AG09319 (cell line): ENCODE results near the gene SEC24C.
"Not testable (repeated sequence)": the region's sequence is repeated elsewhere in the genome, so short reads cannot be mapped to it uniquely, and the experiment has no call there.

Experiments
- DNase-seq: peaks from one replicate; pipeline ENCODE4 v3.0.0-alpha.2; 2010; ENCODE audit warnings: low read depth; ENCODE audit errors: extremely low read depth
- CTCF ChIP-seq: IDR thresholded peaks from 2 replicates; pipeline ENCODE4 v1.5.1; 2011; ENCODE audit warnings: low read depth, mild to moderate bottlenecking, inconsistent platforms, low read length, moderate library complexity

SEC24C gene

GRCh38 chr10:73782749-73783085, 38.5 kb downstream of the SEC24C start:
- no peak for DNase-seq
- no peak for TF ChIP-seq CTCF

- no peak for TF ChIP-seq CTCF
These were observed 41.1 kb downstream of the SEC24C start, which contains the start of gene ZSWIM8 for GRCh38 chr10:73785211-73785720. ZSWIM8 (plus strand) TSS chr10:73785606; CDS start chr10:73785879, 273 bp downstream.

GRCh38 chr10:73785721-73786511, 41.7 kb downstream of the SEC24C start:
- no peak for TF ChIP-seq CTCF
- DNase-seq = no peak

More at GRCh38 chr10:73785211-73785720, 41.1 kb downstream of the SEC24C start, which contains the start of gene ZSWIM8:
- DNase-seq = peak; percentile 84

- no peak for TF ChIP-seq CTCF
- no peak for DNase-seq
These were observed 42.3 kb downstream of the SEC24C start for GRCh38 chr10:73786512-73786885.

GRCh38 chr10:73787031-73787800, 43.0 kb downstream of the SEC24C start:
- not testable (repeated sequence) for DNase-seq

GRCh38 chr10:73788864-73789658, 44.9 kb downstream of the SEC24C start:
- TF ChIP-seq CTCF = no peak
- no peak for DNase-seq

- no peak for DNase-seq
- no peak for TF ChIP-seq CTCF
These were observed 45.5 kb downstream of the SEC24C start for GRCh38 chr10:73789659-73790055.
